Muscle layer of duodenum (tissue), 2 donors: ENCODE results near the gene AK6.

Source experiments
- H3K27ac ChIP-seq: one replicate; pipeline ENCODE4 v1.7.0; 2013; ENCODE audit warnings: mild to moderate bottlenecking, low read length
- H3K27me3 ChIP-seq: one replicate; pipeline ENCODE4 v1.7.0; 2013; ENCODE audit warnings: low read depth, mild to moderate bottlenecking, control low read depth, low read length
- H3K36me3 ChIP-seq, 2 donors: one replicate each; pipeline ENCODE4 v1.7.0; 2013; ENCODE audit warnings: low read length in 2 of 2, control low read depth in 1 of 2, mild to moderate bottlenecking in 1 of 2; ENCODE audit not compliant: insufficient read depth in 2 of 2, control insufficient read depth in 1 of 2
- H3K4me1 ChIP-seq, 2 donors: one replicate each; pipeline ENCODE4 v1.7.0; 2013; ENCODE audit warnings: low read length in 2 of 2, mild to moderate bottlenecking in 2 of 2, control low read depth in 1 of 2, moderate library complexity in 1 of 2; ENCODE audit not compliant: insufficient read depth in 2 of 2, control insufficient read depth in 1 of 2
- H3K4me3 ChIP-seq, 2 donors: one replicate each; pipeline ENCODE4 v1.7.0; 2013; ENCODE audit warnings: low read length in 2 of 2, low read depth in 1 of 2, mild to moderate bottlenecking in 1 of 2
- H3K9me3 ChIP-seq, 2 donors: one replicate each; pipeline ENCODE4 v1.7.0; 2013; ENCODE audit warnings: low read length in 2 of 2, control low read depth in 1 of 2, mild to moderate bottlenecking in 1 of 2; ENCODE audit not compliant: control insufficient read depth in 1 of 2
- donor health status: healthy.

Gene AK6

DNA sequence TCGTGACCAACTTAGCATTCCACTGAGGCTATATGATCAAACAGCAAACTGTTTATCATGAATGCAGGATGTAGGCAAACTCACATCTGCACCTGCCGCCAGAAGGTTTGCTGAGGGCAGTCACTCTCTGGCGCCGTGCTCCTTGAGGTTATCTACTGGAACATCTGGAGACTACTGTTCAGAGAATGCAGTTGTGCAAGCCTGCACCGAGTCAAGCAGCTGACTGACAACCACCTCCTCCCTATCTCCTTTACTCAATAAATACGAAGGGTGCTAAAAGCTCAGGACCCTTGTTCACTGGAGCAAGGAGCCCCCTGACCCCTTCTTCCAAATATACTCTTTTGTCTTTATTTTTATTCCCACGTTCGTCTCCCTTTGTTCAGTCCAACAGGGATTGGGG, 63.8 kb downstream of the AK6 start:
- no peak overlapping the region for H3K27ac ChIP-seq
- H3K36me3 ChIP-seq, result peaks cover 0 to 11% of the 10 kb centered on the region in 2 donors
- H3K9me3 ChIP-seq, result no peaks in the 10 kb centered on the region
- H3K4me1 ChIP-seq, result no peaks in the 10 kb centered on the region
- no peak overlapping the region for H3K4me3 ChIP-seq
- no peaks in the 10 kb centered on the region for H3K27me3 ChIP-seq
